ENCODE data around the gene SKIL. TPM values are rescaled to one million over a fixed set of nuclear protein-coding genes. Genes with fewer than 3 reads are reported as not detected.

The SKIL gene
- polyA plus RNA-seq, 3 donors = 37.6 to 48.4 (median 45.8) TPM

DNA sequence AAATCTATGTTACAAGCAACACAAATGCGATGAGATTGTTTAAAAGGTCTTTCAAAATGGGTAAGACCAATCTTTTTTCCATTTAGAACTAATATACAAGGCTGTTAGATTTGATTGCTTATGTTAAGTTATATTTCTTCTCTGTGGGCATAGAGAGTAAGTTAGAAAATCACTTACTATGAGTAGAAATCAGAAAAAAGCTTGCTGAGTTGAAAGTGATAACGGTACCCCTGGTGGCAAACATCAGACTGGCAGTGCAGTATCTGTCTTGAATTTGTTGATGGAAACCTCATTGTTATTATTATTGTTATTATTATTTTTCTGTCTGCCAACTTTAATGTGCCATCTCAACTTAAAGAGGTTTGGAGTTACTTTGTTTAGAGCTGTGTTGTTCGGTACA, 73.5 kb downstream of the SKIL start:
- no peak for DNase-seq (ENCODE audit: low read depth in 3 of 3, low spot score in 2 of 3)

DNA sequence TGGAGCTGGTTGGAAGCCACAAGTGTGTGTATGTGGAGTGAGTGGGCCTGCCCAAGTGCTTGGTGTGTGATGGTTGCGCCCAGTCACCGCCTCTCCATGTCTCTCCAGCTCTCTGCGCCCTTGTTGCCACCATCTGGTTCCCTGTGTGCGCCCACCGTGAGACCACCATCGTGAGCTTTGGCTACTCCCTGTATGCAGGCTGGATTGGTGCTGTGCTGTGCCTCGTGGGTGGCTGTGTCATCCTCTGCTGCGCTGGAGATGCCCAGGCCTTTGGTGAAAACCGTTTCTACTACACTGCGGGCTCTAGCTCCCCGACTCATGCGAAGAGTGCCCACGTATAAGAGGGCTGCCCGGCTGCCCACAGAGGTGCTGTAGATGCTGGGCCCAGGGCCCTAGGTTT, 74.9 kb downstream of the SKIL start:
- DNase-seq (ENCODE audit: low read depth in 3 of 3, low spot score in 2 of 3) = no peak

DNA sequence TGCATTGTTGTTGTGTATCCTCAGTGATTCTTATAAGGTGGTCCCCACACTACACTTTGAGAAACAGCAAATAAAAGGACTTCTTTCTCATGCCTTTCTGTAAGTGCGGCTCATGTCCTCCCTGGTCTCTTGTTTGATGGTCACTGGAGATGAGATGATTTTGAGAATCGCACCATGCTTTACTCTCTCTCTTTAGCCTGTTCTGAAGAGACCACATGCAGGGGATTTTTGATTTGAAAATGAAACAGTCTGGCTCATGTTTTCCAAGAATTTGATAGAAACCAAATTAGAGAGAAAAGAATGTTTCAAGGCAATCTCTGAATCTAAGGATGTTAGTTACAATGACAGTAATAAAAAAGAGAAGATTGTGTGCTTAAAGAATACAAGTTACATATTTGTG, 79.2 kb downstream of the SKIL start:
- DNase-seq (ENCODE audit: low read depth in 3 of 3, low spot score in 2 of 3) = no peak

DNA sequence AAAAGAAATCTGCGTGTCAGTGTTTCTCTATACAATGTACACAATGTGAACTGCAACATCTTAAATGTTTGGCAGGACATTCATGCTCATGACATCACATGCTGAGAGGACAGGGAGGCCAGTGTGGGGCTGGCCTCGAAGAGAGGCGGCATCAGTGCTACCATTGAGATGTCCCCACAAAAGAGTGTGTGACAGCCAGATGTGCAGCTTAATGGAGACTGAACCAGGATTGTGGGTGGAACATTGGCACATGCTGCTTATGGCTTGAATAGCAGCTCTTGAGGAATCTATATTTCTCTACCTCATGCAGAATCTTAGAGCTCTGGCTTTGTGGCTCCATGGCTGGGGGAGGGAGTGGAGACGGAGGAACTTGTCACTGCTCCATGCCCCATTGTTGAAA, 79.7 kb downstream of the SKIL start:
- no peak for DNase-seq (ENCODE audit: low read depth in 3 of 3, low spot score in 2 of 3)

DNA sequence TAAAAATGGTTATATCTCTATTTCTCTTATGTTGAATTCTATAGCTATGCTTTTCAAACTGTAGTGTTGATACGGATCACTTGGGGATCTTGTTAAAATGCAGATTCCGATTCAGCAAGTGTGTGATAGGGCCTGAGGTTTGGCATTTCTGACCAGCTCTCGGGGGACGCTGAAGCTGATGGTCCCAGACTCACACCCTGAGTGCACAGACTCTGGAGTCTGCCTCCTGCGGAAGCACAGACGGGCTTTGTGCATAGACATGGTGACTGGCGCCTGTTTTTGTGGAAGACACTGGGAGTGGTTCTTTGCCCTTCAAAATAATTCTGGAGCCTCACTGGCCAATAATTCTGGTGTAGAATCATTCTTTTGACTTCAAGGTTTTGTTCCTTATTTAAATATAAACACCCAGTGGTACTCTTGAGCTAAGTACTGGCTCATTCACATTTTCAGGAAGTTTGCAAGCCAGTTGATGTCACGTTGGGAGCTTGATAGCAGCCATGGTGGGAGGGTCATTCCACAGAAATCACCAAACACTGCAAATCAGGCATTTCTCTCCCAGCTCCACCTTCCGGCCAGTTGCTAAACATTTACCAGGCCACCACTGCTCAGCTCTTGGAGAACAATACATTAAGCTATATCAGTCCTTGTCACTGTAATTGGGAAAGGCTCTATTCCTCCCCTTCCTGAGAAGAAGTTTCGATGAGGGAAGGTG, 80.3 kb downstream of the SKIL start:
- no peak for DNase-seq (ENCODE audit: low read depth in 3 of 3, low spot score in 2 of 3)

DNA sequence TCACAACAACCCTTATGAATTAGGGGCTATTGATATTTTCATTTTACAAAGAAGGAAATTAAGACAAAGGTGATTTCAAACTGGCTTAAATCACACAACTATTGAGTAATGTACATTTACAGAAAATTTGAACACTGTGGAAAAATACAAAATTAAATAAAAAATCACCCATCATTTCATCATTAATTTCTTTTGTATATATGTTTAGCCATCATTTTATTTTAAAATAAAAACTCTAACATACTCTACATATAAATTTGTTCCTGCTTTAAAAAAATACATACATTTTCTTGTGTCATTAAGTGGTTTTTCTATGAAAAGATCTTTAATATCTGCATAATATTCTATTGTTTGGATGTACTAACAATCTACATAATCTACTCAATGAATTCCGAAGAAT, 81.3 kb downstream of the SKIL start:
- no peak for DNase-seq (ENCODE audit: low read depth in 3 of 3, low spot score in 2 of 3)

DNA sequence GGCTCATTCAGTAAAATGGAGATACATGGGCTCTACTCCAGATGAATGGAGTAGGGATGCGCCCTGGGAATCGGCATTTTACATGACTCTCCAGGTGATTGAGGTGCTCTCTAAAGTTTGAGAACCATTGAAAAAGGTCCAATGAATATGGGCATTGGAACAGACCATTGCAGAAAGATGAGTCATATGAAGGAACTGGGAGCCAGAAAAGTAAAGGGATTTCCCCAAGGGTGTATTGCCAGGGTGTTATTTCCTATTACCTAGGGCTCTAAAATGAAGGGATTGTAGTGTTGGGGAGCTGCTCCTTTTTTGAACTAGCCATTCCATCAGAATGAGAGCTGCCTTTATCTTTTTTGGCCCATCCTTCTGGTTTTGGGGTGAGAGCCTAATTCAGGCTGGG, 82.8 kb downstream of the SKIL start:
- no peak for DNase-seq (ENCODE audit: low read depth in 3 of 3, low spot score in 2 of 3)

DNA sequence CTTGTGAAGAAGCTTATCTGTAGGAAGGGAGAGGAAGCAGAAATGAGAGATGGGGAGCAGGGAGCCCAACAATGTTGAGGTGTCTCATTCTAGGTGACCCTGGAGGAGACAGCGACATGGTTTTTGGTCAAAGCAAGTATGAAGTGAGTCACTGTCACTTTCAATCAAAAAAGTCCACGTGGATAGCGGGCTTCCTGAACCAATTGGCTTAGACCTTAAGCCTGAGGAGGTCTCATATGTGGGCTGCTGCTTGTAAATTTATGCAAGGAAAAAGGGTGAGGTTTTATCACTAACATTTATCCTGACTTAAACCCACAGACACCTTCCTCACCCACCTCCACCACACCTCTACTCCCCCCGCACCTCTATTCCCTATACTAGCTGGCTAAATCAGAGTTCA, 83.9 kb downstream of the SKIL start:
- DNase-seq (ENCODE audit: low read depth in 3 of 3, low spot score in 2 of 3) = no peak

DNA sequence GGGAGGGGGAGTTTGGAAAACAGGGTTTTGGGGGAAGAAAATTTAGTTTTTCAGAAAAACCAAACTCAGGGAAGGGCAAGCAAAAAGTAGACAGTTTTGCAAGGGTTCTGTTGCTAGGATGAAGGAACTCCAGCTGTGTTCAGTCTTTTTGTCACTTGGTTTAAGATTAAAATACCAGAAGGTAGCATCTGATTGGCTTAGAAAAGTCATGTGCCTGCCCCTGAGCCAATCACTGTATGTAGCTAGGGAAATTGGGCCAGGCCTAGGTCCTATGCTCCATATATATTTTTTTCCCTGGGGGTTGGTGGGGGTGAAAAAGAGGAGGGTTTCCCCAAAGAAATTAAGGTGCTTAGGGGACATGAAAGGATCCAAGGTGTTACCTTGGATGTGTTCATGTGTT, 85.4 kb downstream of the SKIL start:
- DNase-seq (ENCODE audit: low read depth in 3 of 3, low spot score in 2 of 3) = no peak

DNA sequence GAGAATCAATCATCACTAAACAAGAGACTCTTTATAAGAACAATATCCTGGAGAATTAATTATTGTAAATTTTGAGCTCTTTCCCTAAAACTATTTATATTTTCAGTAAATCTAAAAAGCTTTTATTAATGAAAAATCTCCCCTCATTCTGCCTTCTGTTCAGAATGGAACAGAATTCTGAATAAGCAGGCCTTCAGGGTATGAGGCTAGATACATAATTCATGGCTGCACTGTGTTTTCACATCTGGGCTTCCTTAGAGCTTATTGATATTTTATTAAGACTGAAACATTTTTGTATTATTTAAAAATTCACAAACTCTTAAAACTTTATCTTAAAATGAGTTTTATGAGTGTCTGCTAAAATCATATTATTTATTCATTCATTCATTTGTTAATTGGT, 85.9 kb downstream of the SKIL start:
- no peak for DNase-seq (ENCODE audit: low read depth in 3 of 3, low spot score in 2 of 3)

Other genes with a start within 250 kb of the SKIL start
- gene PHC3, start 176.0 kb upstream of the SKIL start, polyA plus RNA-seq (ENCODE audit: insufficient read length in 3 of 3) = 10 to 100 TPM; 24.9 to 27.2 (median 26.6) TPM
- gene PRKCI, start 135.3 kb upstream of the SKIL start, polyA plus RNA-seq (ENCODE audit: insufficient read length in 3 of 3) = 10 to 100 TPM; 69.9 to 80.2 (median 70.2) TPM
- gene CLDN11, start 61.2 kb downstream of the SKIL start, polyA plus RNA-seq (ENCODE audit: insufficient read length in 3 of 3) = 100 to 1,000 TPM; 154 to 224 (median 179) TPM
- 1 to 10 TPM; 1.2 to 2.3 (median 1.6) TPM for gene SLC7A14, start 228.4 kb downstream of the SKIL start, polyA plus RNA-seq (ENCODE audit: insufficient read length in 3 of 3)